Measurements from ENCODE around the gene WASF2. TPM values are rescaled to one million over a fixed set of nuclear protein-coding genes. Genes with fewer than 3 reads are reported as not detected.

WASF2 gene
- total and polyA plus RNA-seq, 2 of the 8 experiments (the other 6 are each of a cell fraction or from before 2014, with no cell fraction given) = 32.1 to 86.6 TPM

- TF ChIP-seq CTCF (IDR thresholded peaks at IDR 0.05; ENCODE audit: control extremely low read depth in 1 of 3, insufficient read depth in 1 of 3, low read depth in 1 of 3, low read length in 3 of 3) (peak in 2 of 3 experiments; percentile 45 to 53; a peak in 2 of 4 replicates), RFX5 (IDR thresholded peaks at IDR 0.05; ENCODE audit: borderline replicate concordance, low read depth, low read length) (no peak), FOSL1 (IDR thresholded peaks at IDR 0.05; ENCODE audit: insufficient read depth, low read depth, low read length) (no peak)
Measured at GRCh38 chr1:27368869-27369582, 120.9 kb downstream of the WASF2 start (continued).

Data from H1 (cell line).